Measurements from ENCODE around the gene OR7C1. TPM values are rescaled to one million over a fixed set of nuclear protein-coding genes. Genes with fewer than 3 reads are reported as not detected.
"Not testable (repeated sequence)": the region's sequence is repeated elsewhere in the genome, so short reads cannot be mapped to it uniquely, and the experiment has no call there.

Gene OR7C1
- total RNA-seq, 4 donors from 2014 or later, result not detected

- Histone ChIP-seq H3K9me3 (no peaks in the 10 kb centered on the region), H3K4me3 (no peak overlapping the region), H3K27me3 (peaks cover 46% of the 10 kb centered on the region), H3K36me3 (no peaks in the 10 kb centered on the region), H3K27ac (no peak overlapping the region), H3K4me1 (no peaks in the 10 kb centered on the region)
- TF ChIP-seq CTCF (IDR thresholded peaks at IDR 0.05) (no peak), EP300 (IDR thresholded peaks at IDR 0.05) (no peak), POLR2AphosphoS5 (IDR thresholded peaks at IDR 0.05) (no peak), POLR2A (IDR thresholded peaks at IDR 0.05) (no peak)
- WGBS, 2 donors (ENCODE audit: low coverage in 1 of 2), result 40% methylated on average over 1 of the region's 2 CpGs; no CpG with 5 or more reads in 1 of the 2 donors
- no peak for ATAC-seq
Measured at GRCh38 chr19:14768001-14768400, 67.0 kb downstream of the OR7C1 start.

GRCh38 chr19:14767466-14767971 lies 67.5 kb downstream of the OR7C1 start:
- Histone ChIP-seq H3K27me3 (peaks cover 44% of the 10 kb centered on the region), H3K4me1 (no peaks in the 10 kb centered on the region), H3K27ac (no peak overlapping the region), H3K4me3 (no peak overlapping the region), H3K36me3 (no peaks in the 10 kb centered on the region), H3K9me3 (no peaks in the 10 kb centered on the region)
- ATAC-seq, result no peak
- no peak for TF ChIP-seq POLR2AphosphoS5 (IDR thresholded peaks at IDR 0.05)
- no peak for TF ChIP-seq EP300 (IDR thresholded peaks at IDR 0.05)
- TF ChIP-seq CTCF (IDR thresholded peaks at IDR 0.05), result no peak
- no peak for TF ChIP-seq POLR2A (IDR thresholded peaks at IDR 0.05)
- 84% methylated on average over 2 of the region's 2 CpGs; no CpG with 5 or more reads in 1 of the 2 donors for WGBS, 2 donors (ENCODE audit: low coverage in 1 of 2)

- not testable (repeated sequence) for H3K36me3 ChIP-seq, ATAC-seq, H3K9me3 ChIP-seq, H3K4me3 ChIP-seq, H3K4me1 ChIP-seq, H3K27ac ChIP-seq
- WGBS, 2 donors (ENCODE audit: low coverage in 1 of 2), result 63% methylated on average over 2 of the region's 15 CpGs; no CpG with 5 or more reads in 1 of the 2 donors
- peaks cover 37% of the 10 kb centered on the region for H3K27me3 ChIP-seq
Measured at GRCh38 chr19:14765841-14766240, 69.1 kb downstream of the OR7C1 start.

GRCh38 chr19:14765403-14765802 lies 69.6 kb downstream of the OR7C1 start:
- not testable (repeated sequence) for H3K9me3 ChIP-seq, ATAC-seq, H3K4me3 ChIP-seq, H3K36me3 ChIP-seq, H3K4me1 ChIP-seq, H3K27ac ChIP-seq
- WGBS, 2 donors (ENCODE audit: low coverage in 1 of 2), result 90% methylated on average over 2 of the region's 18 CpGs; no CpG with 5 or more reads in 1 of the 2 donors
- peaks cover 41% of the 10 kb centered on the region for H3K27me3 ChIP-seq

- no peak for TF ChIP-seq POLR2A (IDR thresholded peaks at IDR 0.05)
- Histone ChIP-seq H3K4me1 (no peaks in the 10 kb centered on the region), H3K36me3 (no peaks in the 10 kb centered on the region), H3K4me3 (no peak overlapping the region), H3K9me3 (peaks cover 0 to 18% (median 0%) of the 10 kb centered on the region in 3 donors), H3K27me3 (peaks cover 52% of the 10 kb centered on the region), H3K27ac (no peak overlapping the region)
- 60% methylated on average over 1 of the region's 9 CpGs; no CpG with 5 or more reads in 1 of the 2 donors for WGBS, 2 donors (ENCODE audit: low coverage in 1 of 2)
- ATAC-seq, result no peak
Measured at GRCh38 chr19:14764401-14764800, 70.6 kb downstream of the OR7C1 start.

- H3K9me3 ChIP-seq, result peaks cover 0 to 18% (median 0%) of the 10 kb centered on the region in 3 donors
- H3K27ac ChIP-seq, result no peak overlapping the region
- H3K27me3 ChIP-seq, result peaks cover 53% of the 10 kb centered on the region
- no peaks in the 10 kb centered on the region for H3K36me3 ChIP-seq
- no peak overlapping the region for H3K4me3 ChIP-seq
- 63 to 71% methylated on average over 2 to 3 of the region's 4 CpGs for WGBS, 2 donors (ENCODE audit: low coverage in 1 of 2)
- ATAC-seq, result no peak
- H3K4me1 ChIP-seq, result no peaks in the 10 kb centered on the region
- TF ChIP-seq POLR2A (IDR thresholded peaks at IDR 0.05) (no peak), CTCF (IDR thresholded peaks at IDR 0.05) (no peak), POLR2AphosphoS5 (IDR thresholded peaks at IDR 0.05) (no peak), EP300 (IDR thresholded peaks at IDR 0.05) (no peak)
Measured at GRCh38 chr19:14763497-14764145, 71.4 kb downstream of the OR7C1 start.

All from gastroesophageal sphincter (tissue), 4 donors.